ENCODE data around the gene RNF144A.

GRCh38 chr2:6954586-6954985 lies 37.4 kb downstream of the RNF144A start:
- no peak for TF ChIP-seq CTCF (IDR thresholded peaks at IDR 0.05)
- TF ChIP-seq POLR2A (IDR thresholded peaks at IDR 0.05), result no peak
- no peak for TF ChIP-seq EP300 (IDR thresholded peaks at IDR 0.05)

Data from suprapubic skin (tissue), 3 donors.